DMS79 (cell line): ENCODE measurements around the gene PTGR2.
A peak's percentile ranks its signal among the peaks of the same experiment; 100 is the strongest.
"Not testable (repeated sequence)": the region's sequence is repeated elsewhere in the genome, so short reads cannot be mapped to it uniquely, and the experiment has no call there.

Experiments
- DNase-seq: peaks from one replicate; lab custom pipeline; 2025; lab: John Stamatoyannopoulos, UW

The PTGR2 gene

DNA sequence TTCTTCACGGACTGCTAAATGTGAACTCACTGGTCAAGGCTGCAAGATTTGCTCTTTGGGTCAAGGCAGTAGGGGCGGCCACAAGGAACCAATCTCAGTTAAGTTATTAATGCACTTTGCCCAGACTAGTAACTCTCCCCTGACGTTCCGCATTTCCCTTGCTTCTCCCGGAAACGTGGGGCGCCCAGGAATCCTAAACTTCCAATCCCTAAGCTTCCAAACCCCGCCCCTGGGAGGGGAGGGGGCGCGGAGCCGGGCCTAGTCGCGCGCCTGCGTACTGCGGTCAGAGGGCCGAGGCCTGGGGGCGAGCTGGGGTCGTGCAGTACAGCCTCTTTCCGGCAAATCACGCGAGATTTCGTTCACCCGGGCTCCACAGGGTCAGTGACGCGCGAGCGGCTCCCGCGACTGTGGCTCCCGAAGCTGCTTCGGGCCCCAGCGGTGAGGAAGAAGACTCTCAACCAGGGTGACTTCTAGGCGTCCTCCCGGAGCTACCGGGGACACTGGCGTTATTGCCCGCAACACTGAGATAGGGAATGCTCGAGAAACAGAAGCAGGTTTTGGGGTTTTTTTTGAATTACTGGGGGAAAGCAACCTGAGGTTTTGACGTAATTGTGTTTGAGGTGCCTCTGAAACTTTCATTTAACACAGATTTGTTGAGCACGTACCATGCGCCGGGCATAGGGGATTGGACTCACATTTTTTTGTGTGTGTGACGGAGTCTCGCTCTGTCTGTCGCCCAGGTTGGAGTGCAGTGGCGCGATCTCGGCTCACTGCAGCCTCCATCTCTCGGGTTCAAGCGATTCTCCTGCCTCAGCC, at the start of gene PTGR2:
Gene PTGR2 (plus strand): TSS at position 265 of the 816 bp plus-strand sequence. CDS start 7,032 bp downstream, outside the sequence.
- DNase-seq: peak; percentile 88

DNA sequence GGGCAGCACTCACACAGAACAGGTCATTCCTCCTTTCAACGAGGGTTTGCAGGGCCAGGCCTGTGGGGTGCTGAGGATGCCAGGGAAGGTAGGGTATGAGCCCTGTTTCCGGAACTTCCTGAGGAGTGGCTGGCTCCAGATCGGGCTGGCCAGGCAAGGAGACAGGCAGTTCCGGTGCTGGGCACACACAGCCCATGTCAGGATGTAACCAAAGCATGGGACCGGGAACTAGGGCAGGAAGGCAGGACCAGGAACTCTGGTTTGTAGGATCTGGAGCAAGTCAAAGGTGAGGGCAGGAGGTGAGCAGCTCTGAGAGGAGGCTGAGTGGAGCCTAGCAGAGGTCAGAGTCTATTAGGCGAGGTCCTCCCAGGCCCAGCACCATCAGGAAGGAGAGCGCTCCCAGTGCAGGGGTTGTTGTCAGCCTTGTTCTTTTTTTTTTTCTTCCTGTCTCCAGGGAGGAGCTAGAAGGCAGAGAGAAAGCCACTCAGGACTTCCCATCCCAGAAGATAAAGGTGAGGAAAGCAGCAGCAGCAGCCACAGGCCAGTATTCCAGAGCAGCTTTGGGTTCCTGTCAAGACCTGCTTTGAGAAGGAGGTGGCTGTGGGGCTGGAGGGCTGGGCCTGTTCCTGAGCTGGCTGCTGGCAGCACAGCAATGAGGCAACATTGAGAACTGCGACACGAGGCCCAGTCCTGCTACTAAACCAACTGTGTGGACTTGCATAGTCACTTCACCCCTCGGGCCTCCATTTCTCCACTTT, 49.0 kb upstream of the PTGR2 start:
- DNase-seq: no peak

DNA sequence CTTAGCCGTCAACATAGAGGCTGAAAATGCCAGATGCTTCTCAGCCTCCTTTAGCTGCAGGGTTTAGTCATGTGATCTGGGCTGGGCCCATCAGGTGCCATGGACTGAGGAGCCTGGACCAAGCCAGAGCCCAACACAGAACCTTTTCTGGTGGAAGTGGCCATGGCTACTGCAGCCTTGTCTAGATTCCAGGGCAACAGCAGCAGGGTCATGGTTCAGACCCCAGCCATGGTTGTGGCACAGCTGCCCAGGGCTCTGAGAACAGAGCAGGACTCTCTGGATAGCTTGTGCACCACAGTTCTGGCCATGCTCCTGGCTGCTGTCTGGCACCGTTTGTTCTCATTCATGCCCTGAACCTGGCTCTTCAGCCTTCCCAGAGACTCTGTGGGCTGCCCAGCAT, 47.0 kb upstream of the PTGR2 start:
- DNase-seq: no peak

DNA sequence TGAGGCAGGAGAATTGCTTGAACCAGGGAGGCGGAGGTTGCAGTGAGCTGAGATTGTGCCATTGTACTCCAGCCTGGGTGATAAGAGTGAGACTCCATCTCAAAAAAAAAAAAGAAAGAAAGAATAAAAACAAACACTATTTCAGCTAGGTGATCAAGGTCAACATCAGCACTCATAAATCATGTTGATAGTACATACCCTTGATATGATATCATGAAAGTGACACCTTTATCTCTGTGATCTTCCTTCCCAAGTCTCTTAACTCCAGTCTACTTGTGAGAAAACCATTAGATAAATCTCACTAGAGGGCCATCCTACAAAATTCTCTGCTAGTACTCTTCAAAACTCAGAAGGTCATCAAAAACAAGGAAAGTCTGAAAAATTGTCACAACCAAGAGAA, 44.2 kb upstream of the PTGR2 start:
- no peak for DNase-seq

DNA sequence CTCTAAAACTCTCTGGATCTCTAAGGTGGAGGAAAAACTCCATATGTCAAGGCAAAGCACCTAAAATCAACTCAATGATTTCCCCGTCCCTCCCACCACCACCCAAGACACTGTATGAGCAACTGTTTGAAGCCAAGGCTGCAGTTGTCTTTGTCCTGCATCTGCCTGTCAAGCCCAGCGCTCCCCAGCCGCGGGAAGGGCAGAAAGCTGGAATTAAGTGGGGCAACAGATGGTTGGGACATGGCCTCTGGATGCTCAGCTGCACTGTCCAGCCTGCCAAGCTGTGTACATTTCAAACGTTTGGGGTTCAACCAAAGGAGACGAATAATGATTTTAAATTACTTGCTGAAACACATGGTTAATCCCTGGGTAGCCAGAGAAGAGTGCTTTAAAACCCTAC, 42.2 kb upstream of the PTGR2 start:
- no peak for DNase-seq

DNA sequence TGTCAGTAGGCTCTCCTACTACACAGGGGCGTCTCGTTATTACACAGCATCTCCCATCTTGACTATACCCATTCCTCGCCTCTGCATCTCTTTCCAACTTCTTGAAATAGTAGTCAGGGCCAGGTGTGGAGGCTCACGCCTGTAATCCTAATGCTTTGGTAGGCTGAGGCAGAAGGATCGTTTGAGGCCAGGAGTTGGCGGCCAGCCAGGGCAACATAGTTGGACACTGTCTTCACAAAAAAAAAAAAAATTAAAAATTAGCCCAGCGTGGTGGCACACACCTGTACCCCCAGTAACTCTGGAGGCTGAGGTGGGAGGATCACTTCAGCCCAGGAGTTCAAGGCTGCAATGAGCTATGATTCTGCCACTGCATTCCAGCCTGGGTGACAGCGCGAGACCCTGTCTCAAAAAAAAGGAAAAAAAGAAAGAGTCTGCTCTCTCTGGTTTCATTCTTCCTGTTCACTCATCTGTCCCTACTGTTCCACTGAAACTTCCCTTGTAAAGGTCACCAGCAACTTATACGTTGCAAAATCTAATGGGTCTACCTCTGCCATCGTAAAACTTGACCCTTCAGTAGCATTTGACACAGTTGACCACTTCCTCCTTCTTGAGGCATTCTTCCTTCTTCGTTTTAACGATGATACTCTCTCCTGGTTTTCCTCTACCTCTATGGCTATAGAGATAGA, 41.0 kb upstream of the PTGR2 start:
- DNase-seq: no peak

DNA sequence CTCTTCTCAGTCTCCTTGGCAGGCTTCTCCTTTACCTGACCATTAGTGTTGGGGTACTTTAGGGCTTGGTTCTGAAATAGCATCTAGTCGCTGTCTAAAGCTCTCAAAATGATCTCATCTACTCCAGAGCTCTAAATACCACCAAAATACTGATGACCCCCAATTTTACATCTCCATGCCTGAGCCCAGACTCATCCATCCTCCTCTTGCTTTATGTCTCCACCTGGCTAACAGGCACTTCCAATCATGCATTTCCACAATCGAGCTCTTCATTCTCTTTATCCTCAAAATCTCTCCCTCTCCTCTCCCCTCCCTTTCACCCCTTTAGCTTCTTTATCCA, 40.5 kb upstream of the PTGR2 start:
- no peak for DNase-seq

DNA sequence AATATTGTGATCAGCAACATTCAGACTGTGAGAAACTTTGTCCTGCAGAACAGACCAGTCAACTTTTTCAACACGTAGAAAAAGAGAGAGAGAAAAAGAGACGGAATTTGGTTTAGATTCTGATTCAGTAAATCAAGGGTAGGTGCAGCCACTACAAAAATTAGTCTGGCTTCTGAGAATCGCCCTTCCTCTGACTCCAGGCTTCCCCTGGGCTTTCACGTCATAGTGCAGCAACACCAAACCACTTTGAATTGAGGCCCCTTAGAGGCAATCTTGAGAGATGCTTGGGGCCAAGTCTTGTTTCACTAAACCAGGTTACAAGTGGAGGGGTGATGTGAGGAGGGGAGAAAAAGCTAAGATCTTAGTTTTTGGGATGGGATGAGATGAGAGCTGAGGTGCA, 37.5 kb upstream of the PTGR2 start:
- no peak for DNase-seq

DNA sequence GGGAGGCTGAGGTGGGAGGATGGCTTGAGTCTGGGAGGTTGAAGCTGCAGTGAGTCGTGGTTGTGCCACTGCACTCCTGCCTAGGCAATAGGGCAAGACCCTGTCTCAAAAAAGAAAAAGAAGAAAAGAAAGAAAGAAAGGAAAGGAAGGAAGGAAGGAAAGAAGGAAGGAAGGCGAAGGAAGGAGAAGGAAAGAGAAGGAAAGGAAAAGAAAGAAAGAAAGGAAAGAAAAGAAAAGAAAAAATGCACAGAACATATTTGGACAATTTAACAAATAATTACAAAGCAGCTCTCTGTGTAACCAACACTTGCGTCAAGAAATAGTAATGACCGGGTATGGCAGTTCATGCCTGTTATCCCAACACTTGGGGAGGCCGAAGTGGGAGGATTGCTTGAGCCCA, 35.8 kb upstream of the PTGR2 start:
- DNase-seq: no peak

DNA sequence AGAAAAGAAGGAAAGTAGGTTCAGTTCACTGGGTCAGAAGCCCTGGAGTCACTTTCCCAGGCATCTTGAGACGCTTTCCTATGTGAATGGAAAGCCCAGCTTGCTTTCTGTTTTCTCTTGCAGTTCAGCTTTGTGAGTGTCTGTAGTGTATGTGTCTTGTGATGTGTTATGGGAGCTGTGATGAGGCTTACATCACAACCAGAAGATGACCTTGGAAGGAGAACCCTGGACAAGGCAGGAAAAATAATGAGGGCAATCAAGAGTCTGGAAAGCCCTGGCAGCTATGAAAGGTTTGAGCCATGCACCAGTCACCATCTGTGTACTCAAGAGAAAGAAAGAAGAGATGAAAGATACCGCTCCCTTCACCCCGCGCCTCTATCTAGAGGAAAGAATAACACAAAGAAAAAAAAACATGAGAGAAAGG, 35.2 kb upstream of the PTGR2 start:
- no peak for DNase-seq

DNA sequence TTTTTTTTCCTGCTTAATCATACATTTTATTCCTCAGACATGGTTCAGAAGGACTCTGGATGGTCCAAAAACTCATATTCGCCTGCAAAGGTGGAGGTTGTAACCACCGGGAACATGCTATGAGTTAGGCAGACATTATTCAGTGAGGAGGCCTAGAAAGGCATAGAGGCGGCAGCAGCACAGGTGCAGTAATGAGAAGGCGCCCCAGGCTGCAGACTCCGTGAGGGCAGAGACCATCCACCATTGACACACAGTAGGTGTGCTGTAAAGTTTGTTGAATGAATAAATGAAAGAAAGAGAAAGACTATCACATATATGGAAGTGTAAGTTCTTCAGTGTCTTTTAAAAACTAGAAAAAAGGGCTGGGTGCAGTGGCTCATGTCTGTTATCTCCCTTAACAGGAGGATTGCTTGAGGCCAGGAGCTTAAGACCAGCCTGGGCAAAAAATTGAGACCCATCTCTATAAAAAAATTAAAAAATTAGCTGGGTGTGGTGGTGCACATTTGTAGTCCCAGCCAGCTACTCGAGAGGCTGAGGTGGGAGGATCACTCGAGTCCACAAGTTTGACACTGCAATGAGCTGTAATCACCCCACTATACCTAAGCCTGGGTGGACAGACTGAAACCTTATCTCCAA, 34.5 kb upstream of the PTGR2 start:
- no peak for DNase-seq

DNA sequence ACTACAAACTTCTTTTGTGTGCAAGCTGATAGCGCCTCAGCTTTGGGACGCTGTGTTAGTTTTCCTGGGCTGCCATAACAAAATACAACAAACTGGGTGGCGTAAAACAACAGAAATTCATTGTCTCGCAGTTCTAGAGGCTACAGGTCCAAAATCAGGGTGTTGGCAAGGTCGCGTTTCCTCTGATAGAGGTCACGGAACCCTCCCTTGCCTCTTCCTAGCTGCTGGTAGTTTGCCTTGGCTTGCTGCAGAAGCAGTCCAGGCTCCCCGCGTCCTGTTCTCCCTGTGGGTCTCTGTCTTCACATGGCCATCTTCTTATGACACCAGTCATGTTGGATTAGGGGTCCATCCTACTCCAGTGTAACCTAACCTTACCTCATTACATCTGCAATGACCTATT, 32.8 kb upstream of the PTGR2 start:
- no peak for DNase-seq

DNA sequence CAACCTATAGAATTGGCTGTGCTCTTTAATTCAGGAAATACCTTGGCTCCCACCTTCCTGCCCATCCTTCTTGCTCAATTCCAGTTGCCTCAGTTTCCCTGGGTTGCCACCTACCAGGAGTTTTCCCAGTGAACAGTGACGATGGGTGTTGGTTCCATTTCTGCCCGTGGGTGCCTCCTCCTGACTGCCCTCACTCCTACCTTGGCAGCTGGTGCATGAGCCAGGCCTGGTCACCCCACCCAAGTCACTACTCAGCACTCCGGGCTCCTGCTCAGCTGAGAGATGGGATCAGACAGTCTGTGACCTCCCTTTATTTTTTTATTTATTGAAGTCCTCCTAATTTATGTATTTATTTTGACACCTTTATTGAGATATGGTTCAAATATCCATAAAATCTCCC, 31.0 kb upstream of the PTGR2 start:
- no peak for DNase-seq

DNA sequence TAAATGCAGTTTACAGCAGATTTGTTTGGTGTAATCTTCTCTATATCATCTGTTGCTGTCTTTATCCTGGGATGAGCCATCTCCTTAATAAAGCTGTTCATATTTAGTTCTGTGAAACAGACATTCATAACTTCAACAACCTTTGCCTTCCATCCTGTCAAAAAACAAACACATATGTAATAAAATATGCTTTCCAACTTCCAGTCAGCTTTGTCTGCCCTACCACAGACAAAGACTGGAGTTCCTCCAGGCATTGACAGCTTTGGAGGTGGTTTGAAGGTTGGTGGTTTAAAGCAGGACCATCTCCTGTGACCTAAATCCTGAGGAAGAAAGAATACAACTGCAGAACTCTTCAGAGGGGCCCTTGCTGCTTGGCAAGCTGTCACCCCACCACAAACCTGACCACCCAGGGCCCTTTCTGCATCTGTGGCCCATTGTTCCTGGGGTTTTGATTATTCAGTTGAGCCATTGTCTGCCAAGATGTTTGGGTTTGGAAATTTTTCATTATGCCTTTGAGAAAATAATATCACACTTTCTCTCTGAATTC, 28.2 kb upstream of the PTGR2 start:
- no peak for DNase-seq

DNA sequence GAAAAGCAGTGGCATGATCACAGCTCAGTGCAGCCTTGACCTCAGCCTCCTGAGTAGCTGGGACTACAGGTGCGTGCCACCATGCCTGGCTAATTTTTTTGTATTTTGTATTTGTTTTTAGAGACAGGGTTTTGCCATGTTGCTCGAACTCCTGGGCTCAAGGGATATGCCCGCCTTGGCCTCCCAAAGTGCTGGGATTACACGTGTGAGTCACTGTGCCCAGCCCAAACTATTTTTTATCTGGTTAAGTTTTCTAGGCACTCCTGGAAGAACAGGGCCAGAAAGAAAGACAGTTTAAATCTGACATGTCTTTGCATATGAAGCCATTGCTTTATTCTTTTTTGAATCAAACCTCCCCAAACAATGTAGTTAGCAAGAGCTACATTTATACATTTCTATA, 27.5 kb upstream of the PTGR2 start:
- DNase-seq: no peak

DNA sequence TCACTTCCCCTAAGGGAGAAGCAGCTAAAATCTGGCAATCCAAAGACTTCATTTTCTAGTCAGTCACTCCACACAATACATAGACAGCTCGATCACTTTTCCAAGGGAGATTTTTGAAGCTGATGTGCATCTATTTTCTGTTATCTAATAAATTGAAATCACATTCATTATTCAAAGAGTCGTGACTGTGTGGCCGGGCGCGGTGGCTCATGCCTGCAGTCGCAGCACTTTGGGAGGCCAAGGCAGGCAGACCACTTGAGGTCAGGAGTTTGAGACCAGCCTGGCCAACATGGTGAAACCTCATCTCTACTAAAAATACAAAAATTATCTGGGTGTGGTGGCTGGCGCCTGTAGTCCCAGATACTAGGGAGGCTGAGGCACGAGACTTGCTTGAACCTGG, 27.1 kb upstream of the PTGR2 start:
- no peak for DNase-seq

DNA sequence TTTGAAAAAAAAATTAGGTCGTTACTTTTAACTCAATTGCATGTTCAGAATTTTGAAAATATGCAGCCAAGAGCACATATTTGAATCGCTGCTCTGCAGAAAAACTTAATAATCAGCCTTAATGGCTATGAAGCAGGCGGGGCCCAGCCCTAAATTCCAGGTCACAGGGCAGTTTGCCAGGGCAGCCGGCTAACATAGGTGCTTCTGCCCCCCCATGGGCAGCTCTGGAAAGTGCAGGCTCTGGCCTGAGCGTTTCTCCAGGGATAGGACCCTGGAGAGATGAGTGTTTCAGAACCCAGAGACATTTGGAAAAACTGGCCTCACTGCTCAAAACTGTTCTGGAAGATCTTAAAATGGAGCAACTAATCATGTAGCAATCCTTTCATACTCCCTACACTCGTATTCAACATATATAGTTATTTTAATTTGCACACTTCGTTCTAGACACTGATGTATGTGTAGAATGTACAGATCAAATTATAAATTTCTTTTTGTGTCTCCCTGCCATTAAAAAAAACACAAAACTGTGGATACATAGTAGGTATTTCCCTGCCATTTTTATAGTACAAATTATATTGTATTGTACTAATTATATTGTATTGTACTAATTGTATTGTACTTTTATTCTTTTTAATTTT, 26.0 kb upstream of the PTGR2 start:
- peak; percentile 68 for DNase-seq

DNA sequence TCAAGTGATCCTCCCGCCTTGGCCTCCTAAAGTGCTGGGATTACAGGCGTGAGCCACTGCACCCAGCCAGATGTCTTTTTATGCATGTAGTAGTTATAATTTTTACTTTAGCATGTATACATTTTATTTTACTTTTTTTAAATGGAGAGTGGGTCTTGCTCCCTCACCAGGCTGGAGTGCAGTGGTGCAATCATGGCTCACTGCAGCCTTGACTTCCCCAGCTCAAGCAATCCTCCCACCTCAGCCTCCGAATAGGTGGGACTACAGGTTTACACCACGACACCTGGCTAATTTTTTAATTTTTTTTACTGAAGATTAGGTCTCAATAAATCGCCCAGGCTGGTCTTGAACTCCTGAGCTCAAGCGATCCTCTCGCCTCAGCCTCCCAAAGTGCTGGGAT, 24.4 kb upstream of the PTGR2 start:
- DNase-seq: not testable (repeated sequence)

DNA sequence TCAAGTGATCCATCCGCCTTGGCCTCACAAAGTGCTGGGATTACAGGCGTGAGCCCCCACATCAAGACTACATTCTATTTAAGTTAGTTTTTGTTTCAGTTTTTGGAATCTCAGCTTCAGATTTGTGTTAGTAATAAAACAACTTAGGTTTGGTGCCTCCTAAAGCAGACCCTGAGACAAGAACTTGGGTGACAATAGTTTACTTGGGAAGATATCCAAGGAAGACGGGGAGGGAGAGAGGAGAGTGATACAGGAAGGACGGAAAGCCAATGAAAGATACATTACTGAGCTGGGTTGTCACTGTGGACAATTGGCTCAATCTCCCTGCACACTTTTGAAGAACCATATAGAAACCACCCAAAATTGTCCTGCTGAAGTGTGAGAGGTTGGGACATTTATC, 22.6 kb upstream of the PTGR2 start:
- no peak for DNase-seq

DNA sequence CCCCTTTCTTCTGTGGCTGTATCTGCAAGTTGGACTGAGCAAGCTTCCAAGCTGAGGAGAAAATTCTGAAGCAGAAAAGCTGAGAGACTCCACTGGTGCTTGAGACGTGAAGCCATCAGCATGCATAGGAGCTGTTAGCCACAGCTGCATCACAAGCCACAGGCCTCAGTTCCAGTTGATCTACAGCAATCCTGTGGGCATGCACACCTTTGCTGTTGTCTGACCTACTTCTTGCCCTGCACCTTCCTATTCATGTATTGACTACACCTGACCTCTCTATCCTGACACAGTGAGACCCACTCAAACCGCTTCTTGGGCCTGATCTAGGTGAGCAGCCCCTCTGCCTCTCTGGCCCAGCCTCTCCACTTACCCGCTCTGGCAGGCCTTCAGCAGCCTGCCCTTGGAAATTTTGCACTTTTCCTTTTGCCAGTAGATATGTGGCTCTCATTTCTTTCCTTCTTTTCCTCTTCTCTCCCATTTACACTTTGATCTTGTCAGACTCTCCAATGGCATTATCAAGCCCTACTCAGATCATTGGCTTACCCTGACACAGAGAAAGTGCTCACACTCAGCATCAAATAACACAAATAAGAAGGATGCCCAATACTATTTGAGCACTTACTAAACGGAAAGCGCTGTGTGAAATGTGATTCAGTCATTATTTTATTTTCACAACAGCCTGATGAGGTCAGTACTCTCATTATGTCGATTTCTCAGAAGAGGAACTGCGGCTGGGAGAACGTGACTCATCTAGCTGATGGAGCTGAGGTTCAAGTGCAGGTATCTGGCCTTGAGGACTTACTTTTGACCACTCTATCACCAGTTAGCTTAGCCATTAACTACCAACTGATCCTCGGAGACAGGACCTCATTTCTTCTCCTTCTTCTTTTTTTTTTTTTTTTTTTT, 21.9 kb upstream of the PTGR2 start:
- no peak for DNase-seq

DNA sequence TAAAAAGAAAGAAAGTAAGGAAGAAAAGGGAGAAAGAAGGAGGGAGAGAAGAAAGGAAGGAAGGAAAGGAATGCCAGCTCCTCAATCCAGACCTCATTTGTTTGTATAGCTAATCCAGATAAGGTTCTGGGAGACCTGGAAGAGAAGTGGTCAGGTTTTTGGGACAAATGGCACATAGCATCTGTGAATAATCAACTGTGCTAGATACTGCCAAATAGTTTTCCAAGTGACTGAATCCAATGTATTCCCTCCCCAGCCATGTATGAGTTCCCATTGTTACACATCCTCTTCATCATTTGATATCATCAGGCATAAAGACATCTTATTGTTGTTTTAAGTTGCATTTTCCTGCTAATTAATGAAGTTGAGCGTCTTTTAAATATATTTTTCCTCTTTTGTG, 18.6 kb upstream of the PTGR2 start:
- no peak for DNase-seq
